K562 (cell line): ENCODE measurements around the gene BTD. TPM values are rescaled to one million over a fixed set of nuclear protein-coding genes. Genes with fewer than 3 reads are reported as not detected.

ENCODE experiments used
- CHD4 ChIP-seq: fragments of 200-600 bp; sonication (generic); IDR thresholded peaks from 3 replicates; pipeline ENCODE4 v1.6.1; 2012; ENCODE audit warnings: low read depth, mild to moderate bottlenecking, mixed read lengths, low read length, inconsistent platforms; ENCODE audit not compliant: insufficient read depth, insufficient replicate concordance, poor library complexity, severe bottlenecking
- GATAD2A ChIP-seq: fragments of 450-650 bp; IDR thresholded peaks from 2 replicates; pipeline ENCODE4 v1.6.1; 2017
- MCM5 ChIP-seq: fragments of 450-650 bp; IDR thresholded peaks from 2 replicates; pipeline ENCODE4 v1.6.1; 2016; ENCODE audit warnings: low read depth
- MEF2A ChIP-seq: IDR thresholded peaks from 2 replicates; pipeline ENCODE4 v1.6.1; 2011; ENCODE audit warnings: low read depth, mild to moderate bottlenecking, low read length, moderate library complexity; ENCODE audit not compliant: control insufficient read depth
- NFIX ChIP-seq: fragments of 250-450 bp; sonication (Bioruptor Pico); IDR thresholded peaks from 2 replicates; pipeline ENCODE4 v1.4.0; 2020; ENCODE audit warnings: low read depth, mild to moderate bottlenecking, moderate library complexity
- TAL1 ChIP-seq: fragments of 450-650 bp; IDR thresholded peaks from 2 replicates; pipeline ENCODE4 v1.6.1; 2016; ENCODE audit warnings: mild to moderate bottlenecking
- ZKSCAN8 ChIP-seq: fragments of 200-800 bp; sonication (Bioruptor generic); IDR thresholded peaks from 2 replicates; pipeline ENCODE4 v1.6.1; 2016; ENCODE audit warnings: missing genetic modification characterization, missing compliant biosample characterization
- ZNF324 ChIP-seq: fragments of 250-450 bp; sonication (Bioruptor Pico); IDR thresholded peaks from 2 replicates; pipeline ENCODE4 v1.4.0; 2020; ENCODE audit warnings: mild to moderate bottlenecking
- polyA plus RNA-seq, 8 experiments: library from polyadenylated mRNA; depleted of rRNA in 4 of 8; stranded (reverse) in 5 of 8; unstranded in 3 of 8; fragments of >200 nt; fragmentation: Nextera tagmentation in 2 of 8; fragmentation: Illumina TruSeq in 1 of 8; extraction: Ambion mirVana in 2 of 8; extraction: Trizol in 1 of 8; gene quantifications; 2 replicates each; pipeline versions ENCODE4 v1.2.1 to v1.2.3, GENCODE V29; 2011 to 2014; ENCODE audit warnings: inconsistent platforms in 1 of 8, missing spikeins in 1 of 8
- total RNA-seq, 7 experiments: library from RNA; depleted of rRNA in 6 of 7; stranded (reverse); fragments of >200 nt in 6 of 7; fragmentation: Illumina TruSeq in 2 of 7; extraction: Trizol in 2 of 7; gene quantifications; 2 replicates each; pipeline versions ENCODE4 v1.2.1 to v1.2.3, GENCODE V29; 2011 to 2021; ENCODE audit warnings: low replicate concordance in 1 of 7
- TF ChIP-seq, protein P1 (sequence below): fragments of 450-650 bp; conservative IDR thresholded peaks from 2 replicates; pipeline ENCODE4 v1.6.1; 2016; ENCODE audit warnings: missing genetic modification characterization, low read depth, mild to moderate bottlenecking, missing compliant biosample characterization, moderate library complexity
- TF ChIP-seq, protein P2 (sequence below), 2 experiments: fragments of 450-650 bp; IDR thresholded peaks; 2 replicates each; pipeline ENCODE4 v1.6.1; 2016
- TF ChIP-seq, protein P3 (sequence below): sonication (generic); formaldehyde crosslinking; IDR thresholded peaks from 2 replicates; pipeline ENCODE4 v1.8.1; 2022; ENCODE audit warnings: missing genetic modification reagents
- TF ChIP-seq, protein P4 (sequence below): IDR thresholded peaks from 2 replicates; pipeline ENCODE4 v1.6.1; 2012; ENCODE audit warnings: low read depth, low read length, improper control_type of control experiment, borderline replicate concordance
- TF ChIP-seq, protein P5 (sequence below): fragments of 250-450 bp; sonication (Bioruptor Pico); IDR thresholded peaks from 2 replicates; pipeline ENCODE4 v1.9.0; 2021; ENCODE audit warnings: mild to moderate bottlenecking, inconsistent platforms
- TF ChIP-seq, protein P6 (sequence below): sonication (generic); formaldehyde crosslinking; IDR thresholded peaks from 2 replicates; pipeline ENCODE4 v1.8.0; 2022; ENCODE audit warnings: mild to moderate bottlenecking, low read depth, missing genetic modification reagents
- TF ChIP-seq, protein P7 (sequence below): sonication (generic); formaldehyde crosslinking; IDR thresholded peaks from 2 replicates; pipeline ENCODE4 v1.8.0; 2022; ENCODE audit warnings: mild to moderate bottlenecking, missing genetic modification reagents

Gene BTD
- total and polyA plus RNA-seq, 9 of the 15 experiments (the other 6 are each of a cell fraction or from before 2014, with no cell fraction given) = 6.6 to 26.2 (median 10.6) TPM

DNA sequence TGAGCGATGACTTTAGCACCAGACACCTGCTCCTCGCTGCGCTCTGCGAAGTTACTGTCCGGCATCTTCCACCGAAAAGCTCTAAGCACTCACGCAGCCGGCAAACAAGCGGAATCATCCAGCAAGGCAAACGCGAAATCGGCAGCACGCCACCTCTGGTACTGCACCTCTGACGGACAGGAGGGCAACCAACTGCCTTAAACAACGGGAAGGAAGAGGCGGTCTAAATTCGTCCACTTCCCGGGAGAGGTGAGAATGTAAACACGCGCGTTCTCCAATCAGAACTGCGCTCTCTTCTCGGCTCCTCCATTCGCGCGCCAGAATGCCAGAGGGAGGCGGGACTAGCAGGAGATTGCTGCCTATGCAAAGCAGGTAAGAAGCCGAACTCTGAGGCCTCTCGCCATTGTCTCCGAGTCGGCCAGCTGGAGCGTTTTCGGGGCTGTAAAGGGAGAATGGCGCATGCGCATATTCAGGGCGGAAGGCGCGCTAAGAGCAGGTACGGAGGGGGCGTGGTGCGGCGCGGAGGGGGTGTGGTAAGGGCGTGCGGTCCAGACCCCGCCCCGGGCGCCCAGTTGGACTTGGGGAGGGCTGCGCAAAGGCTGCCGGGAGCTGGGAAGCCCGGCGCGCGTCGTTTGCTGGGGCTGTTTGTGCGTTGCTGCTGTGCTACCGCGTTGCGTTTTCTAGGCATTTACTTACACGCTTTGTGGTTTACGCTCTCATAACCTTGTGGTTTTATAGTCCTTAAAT, at the start of gene BTD, which contains the start of gene HACL1 (continued):
- TF ChIP-seq, protein P1, sequence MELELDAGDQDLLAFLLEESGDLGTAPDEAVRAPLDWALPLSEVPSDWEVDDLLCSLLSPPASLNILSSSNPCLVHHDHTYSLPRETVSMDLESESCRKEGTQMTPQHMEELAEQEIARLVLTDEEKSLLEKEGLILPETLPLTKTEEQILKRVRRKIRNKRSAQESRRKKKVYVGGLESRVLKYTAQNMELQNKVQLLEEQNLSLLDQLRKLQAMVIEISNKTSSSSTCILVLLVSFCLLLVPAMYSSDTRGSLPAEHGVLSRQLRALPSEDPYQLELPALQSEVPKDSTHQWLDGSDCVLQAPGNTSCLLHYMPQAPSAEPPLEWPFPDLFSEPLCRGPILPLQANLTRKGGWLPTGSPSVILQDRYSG (tag) = peak; percentile 75; the same call in 1 of the 2 replicates
- TF ChIP-seq, protein P2, sequence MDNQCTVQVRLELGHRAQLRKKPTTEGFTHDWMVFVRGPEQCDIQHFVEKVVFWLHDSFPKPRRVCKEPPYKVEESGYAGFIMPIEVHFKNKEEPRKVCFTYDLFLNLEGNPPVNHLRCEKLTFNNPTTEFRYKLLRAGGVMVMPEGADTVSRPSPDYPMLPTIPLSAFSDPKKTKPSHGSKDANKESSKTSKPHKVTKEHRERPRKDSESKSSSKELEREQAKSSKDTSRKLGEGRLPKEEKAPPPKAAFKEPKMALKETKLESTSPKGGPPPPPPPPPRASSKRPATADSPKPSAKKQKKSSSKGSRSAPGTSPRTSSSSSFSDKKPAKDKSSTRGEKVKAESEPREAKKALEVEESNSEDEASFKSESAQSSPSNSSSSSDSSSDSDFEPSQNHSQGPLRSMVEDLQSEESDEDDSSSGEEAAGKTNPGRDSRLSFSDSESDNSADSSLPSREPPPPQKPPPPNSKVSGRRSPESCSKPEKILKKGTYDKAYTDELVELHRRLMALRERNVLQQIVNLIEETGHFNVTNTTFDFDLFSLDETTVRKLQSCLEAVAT (IDR thresholded peaks at IDR 0.05) = peak; percentile 72 to 91
- TF ChIP-seq, protein P3, sequence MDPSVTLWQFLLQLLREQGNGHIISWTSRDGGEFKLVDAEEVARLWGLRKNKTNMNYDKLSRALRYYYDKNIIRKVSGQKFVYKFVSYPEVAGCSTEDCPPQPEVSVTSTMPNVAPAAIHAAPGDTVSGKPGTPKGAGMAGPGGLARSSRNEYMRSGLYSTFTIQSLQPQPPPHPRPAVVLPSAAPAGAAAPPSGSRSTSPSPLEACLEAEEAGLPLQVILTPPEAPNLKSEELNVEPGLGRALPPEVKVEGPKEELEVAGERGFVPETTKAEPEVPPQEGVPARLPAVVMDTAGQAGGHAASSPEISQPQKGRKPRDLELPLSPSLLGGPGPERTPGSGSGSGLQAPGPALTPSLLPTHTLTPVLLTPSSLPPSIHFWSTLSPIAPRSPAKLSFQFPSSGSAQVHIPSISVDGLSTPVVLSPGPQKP = no peak
- TF ChIP-seq, protein P4, sequence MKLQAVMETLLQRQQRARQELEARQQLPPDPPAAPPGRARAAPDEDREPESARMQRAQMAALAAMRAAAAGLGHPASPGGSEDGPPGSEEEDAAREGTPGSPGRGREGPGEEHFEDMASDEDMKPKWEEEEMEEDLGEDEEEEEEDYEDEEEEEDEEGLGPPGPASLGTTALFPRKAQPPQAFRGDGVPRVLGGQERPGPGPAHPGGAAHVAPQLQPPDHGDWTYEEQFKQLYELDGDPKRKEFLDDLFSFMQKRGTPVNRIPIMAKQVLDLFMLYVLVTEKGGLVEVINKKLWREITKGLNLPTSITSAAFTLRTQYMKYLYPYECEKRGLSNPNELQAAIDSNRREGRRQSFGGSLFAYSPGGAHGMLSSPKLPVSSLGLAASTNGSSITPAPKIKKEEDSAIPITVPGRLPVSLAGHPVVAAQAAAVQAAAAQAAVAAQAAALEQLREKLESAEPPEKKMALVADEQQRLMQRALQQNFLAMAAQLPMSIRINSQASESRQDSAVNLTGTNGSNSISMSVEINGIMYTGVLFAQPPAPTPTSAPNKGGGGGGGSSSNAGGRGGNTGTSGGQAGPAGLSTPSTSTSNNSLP = peak; percentile 83; the same call in 1 of the 2 replicates
- TF ChIP-seq ZKSCAN8 (CRISPR knock-in tag) (no peak), TAL1 (no peak), NFIX (no peak), GATAD2A (0 out of 2 replicates have a peak, but pooled peaks have one; percentile 45), ZNF324 (CRISPR knock-in tag) (no peak), MEF2A (no peak), CHD4 (no peak), MCM5 (no peak)
- TF ChIP-seq, protein P5, sequence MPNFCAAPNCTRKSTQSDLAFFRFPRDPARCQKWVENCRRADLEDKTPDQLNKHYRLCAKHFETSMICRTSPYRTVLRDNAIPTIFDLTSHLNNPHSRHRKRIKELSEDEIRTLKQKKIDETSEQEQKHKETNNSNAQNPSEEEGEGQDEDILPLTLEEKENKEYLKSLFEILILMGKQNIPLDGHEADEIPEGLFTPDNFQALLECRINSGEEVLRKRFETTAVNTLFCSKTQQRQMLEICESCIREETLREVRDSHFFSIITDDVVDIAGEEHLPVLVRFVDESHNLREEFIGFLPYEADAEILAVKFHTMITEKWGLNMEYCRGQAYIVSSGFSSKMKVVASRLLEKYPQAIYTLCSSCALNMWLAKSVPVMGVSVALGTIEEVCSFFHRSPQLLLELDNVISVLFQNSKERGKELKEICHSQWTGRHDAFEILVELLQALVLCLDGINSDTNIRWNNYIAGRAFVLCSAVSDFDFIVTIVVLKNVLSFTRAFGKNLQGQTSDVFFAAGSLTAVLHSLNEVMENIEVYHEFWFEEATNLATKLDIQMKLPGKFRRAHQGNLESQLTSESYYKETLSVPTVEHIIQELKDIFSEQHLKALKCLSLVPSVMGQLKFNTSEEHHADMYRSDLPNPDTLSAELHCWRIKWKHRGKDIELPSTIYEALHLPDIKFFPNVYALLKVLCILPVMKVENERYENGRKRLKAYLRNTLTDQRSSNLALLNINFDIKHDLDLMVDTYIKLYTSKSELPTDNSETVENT (CRISPR knock-in tag) = peak; percentile 93
- TF ChIP-seq, protein P6, sequence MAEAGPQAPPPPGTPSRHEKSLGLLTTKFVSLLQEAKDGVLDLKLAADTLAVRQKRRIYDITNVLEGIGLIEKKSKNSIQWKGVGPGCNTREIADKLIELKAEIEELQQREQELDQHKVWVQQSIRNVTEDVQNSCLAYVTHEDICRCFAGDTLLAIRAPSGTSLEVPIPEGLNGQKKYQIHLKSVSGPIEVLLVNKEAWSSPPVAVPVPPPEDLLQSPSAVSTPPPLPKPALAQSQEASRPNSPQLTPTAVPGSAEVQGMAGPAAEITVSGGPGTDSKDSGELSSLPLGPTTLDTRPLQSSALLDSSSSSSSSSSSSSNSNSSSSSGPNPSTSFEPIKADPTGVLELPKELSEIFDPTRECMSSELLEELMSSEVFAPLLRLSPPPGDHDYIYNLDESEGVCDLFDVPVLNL (CRISPR knock-in tag) = peak; percentile 72; the same call in 1 of the 2 replicates
- TF ChIP-seq, protein P7, sequence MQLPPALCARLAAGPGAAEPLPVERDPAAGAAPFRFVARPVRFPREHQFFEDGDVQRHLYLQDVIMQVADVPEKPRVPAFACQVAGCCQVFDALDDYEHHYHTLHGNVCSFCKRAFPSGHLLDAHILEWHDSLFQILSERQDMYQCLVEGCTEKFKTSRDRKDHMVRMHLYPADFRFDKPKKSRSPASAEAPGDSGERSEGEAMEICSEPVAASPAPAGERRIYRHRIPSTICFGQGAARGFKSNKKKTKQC = no peak
